Activated effector memory CD4-positive, alpha-beta T cell treated with anti-CD3 and anti-CD28 coated beads, Interleukin-2, amount 50 U/mL, for 16 hours (primary cell): Measurements from ENCODE around the gene SMIM38.
"Not testable (repeated sequence)": the region's sequence is repeated elsewhere in the genome, so short reads cannot be mapped to it uniquely, and the experiment has no call there.

Experiments
- DNase-seq: peaks from one replicate; pipeline ENCODE4 v3.0.0-alpha.2; 2020

SMIM38 gene

DNA sequence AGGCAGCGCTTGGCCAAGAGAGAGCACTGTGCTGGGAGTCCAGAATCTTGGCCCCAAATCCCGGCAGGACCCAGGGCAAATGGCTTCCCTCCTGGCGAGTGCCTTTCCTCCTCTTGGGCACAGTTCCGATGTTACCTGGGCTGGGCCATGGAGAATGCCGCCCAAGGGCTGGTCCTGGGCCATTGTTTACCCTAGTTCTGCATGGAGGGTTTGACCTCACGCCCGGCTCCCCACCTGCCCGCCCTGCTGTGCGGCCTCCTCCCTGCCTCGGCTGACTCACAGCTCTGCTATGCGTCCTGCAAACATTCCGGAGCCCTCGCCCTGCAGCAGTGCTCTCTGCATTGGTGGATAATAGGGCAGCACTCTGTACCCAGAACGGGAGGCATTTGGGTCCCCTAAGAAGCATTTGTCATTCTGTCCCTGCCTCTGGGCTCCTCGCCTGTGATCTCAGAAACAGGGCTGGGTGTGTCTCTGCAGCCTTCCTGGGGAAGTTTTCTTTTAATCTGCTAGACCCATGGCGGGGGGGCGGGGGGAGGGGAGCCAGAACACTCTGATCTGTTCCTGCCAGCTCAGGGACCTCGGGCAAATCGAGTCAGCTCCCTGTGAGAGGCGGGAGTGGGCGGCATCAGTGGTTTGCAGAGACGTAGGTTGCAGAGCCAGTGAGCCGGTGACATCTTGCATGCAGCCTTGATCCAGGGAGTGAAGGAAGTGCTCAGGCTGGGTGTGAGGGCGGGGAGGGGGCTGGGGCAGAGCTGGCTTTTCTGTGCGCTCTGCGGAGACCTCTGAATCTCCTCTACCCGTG is 32.9 kb upstream of the SMIM38 start:
- peak; percentile 89 for DNase-seq

DNA sequence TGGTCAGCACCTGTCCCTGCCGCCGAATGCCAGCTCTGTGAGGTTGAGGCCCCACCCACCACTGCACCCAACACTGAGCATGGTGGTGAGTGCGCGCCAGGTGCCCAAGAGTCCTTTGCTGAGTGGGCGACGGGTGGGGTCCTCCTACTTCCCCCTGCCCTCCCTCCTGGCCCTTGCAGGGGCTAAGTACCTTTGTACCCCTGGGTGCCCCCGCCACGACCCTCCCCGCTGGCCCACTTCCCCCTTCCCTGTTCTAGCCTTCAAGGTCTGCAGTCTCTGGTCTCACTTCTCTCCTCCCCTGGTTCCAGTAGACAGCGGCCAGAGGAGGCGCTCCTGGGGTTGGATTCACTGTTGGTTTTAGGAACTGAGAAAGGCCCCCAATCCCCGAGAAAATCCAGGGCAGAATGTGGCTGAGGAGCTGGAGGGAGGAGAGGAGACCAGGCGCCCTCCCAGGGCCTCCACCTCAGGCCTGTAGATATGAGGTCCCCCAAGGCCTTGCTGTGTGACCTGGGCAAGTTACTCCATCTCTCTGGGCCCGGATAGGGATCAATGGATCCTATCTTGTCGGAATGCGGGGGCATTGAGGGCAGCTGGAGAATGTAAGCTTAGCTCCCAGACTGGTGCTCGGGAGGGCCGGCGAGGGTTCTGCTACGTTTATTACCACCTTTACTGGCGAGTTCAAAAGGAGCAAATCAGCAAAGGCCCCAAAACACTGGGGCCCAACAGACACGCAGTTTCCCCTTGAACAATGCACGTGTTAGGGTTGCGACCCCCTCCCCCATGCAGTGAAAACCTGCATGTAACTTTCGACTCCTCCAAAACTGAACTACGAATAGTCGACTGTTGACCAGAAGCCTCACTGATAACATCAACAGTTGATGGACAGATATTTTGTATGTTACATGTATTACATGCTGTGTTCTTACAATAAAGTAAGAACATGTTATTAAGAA is 31.9 kb upstream of the SMIM38 start:
- DNase-seq = peak; percentile 63

DNA sequence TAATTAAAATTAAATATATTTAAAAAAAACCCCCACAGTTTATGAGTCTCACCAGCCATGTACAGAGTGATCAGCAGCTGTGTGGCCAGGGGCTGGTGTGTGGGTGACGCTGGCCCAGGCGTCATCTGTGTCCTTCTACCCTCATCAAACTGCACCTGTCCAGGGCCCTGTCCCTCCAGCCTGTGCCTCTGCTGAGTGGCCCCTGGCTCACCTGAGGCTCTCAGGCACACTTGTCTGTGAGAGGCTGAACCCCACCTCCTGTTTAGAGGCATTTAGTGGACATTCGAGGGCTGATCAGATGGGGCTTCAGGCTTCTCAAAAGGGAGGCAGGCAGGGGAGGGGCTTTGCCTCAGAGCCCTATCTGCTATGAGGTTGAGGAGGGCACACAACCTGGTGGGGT is 29.9 kb upstream of the SMIM38 start:
- no peak for DNase-seq

DNA sequence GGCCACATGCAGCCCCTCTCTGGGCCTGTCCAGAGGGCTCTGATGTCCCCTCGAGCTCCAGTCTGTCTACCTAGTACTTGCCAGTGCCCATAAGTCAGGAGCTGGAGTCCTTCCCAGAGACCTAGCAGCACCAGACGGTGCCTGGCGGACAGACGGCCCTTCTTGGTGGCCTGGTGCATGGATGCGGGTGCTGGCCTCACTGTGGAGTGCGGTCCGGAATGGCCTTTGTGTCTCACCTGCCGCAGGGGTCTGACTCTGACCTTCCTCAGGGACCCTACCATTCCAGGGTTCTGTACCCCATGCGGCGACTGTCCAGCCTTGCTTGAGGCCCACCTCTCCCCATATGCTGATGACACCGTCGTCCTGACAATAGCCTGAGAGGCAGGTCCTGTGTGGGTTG is 29.4 kb upstream of the SMIM38 start:
- DNase-seq = no peak

DNA sequence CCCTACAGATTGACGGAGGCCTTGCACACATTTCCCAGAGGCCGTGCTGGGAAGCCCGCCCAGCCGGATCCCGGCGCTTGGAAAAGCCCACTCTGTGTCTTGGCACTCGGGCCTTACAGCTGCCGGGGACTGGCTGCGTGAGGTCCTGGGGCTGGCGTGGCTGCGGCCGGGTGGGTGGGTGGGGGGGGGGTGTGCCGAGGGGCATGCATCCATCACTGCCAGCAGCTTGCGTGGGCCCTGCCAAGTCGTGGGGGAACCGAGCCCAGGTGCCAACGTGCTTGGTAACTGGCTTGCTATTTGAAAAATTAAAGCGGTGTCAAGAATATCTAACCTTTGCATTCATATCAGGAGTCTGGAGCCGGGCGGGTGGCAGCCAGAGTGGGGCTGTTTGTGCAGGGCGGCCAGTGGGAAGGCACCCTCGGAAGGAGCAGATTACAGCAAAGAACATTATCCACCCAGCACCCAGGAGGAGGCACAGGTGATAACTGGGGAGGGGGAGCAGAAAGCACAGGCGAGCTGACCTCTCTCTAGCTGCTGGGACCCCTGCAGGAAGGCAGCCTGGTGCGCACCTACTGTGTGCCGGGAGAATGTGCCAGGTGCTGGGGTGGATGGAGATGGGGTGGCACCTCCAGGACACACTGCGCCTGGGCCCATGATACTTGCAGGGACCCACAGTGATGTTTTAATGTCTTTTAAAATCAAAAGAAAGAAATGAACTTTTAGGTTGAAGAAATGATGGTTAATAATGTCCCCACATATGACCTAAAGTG is 28.5 kb upstream of the SMIM38 start:
- no peak for DNase-seq

DNA sequence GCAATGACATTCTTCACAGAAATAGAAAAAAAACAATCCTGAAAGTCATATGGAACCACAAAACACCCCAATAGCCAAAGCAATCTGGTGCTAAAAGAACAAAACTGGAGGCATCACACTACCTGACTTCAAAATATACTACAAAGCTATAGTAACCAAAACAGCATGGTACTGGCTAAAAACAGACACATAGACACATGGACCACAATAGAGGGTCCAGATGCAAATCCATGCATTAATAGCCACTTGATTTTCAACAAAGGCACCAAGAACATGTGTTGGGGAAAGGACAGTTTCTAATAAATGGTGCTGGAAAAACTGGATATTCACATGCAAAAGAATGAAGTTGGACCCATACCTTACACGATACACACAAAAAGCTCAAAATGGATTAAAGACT is 27.9 kb upstream of the SMIM38 start:
- DNase-seq = no peak

DNA sequence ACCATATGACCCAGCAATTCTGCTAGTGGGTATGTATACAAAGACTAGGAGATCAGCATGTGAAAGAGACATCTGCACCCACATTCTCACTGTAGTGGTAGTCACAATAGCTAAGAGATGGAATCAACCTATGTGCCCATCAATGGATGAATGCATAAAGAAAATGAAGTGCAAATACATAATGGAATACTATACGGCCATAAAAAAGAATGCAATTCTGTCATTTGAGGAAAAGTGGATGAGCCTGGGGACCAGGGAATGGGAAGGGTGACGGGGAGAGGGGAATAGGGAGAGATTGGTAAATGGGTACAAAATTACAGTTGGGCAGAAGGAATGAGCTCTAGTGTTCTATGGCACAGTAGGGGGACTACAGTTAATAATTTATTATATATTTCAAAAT is 26.7 kb upstream of the SMIM38 start:
- no peak for DNase-seq

DNA sequence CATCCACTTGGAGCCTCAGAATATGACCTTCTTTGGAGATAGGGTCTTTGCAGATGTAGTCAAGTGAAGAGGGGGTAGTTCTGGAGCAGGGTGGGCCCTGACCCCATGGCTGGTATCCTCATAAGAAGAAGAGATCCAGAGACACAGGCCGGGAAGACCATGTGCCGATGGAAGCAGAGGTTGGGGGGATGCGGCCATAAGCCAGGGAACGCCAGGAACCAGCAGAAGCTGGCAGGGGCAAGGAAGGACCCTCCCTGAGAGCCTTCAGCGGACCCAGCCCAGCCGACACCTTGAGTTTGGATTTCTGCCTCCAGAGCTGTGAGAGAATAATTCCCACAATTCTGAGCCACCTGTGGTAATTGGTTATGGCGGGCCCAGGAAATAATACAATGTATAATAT is 26.1 kb upstream of the SMIM38 start:
- no peak for DNase-seq

DNA sequence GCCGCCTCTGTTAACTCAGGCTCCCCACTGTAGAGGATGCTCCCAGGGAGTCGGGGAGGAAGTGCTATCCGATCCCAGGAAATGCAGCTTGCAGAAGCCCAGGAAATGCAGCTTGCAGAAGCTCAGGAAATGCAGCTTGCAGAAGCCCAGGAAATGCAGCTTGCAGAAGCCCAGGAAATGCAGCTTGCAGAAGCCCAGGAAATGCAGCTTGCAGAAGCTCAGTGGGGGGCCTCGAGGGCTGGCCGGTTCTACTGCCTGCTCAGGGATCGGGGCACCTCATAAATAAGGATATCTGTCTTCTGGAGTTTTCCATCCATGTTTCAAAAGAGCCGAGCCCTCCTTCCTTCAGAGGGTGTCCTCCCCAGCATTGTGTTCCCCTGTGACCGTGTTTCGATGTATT is 25.1 kb upstream of the SMIM38 start:
- no peak for DNase-seq

DNA sequence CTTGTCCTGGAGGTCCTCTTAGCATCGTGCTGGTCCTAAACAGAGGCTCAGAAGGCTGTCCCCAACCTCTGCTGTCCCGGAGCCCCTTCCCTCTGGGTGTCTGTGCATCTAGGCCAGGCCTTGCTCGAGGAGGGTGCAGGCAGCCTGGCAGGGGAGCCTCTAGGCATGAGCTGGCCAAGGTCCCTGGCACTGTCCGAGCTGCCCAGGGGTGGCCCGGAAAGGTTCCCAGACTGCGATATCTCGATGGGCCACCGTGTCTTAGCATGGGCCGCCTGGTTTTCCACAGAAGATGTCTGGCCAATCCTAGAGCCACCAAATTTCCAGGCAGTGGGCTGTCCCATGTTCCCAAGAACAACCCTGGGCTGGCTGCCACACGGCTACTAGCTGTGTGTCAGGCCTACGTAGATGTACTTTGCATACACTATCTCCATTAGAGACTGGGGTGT is 24.6 kb upstream of the SMIM38 start:
- no peak for DNase-seq

DNA sequence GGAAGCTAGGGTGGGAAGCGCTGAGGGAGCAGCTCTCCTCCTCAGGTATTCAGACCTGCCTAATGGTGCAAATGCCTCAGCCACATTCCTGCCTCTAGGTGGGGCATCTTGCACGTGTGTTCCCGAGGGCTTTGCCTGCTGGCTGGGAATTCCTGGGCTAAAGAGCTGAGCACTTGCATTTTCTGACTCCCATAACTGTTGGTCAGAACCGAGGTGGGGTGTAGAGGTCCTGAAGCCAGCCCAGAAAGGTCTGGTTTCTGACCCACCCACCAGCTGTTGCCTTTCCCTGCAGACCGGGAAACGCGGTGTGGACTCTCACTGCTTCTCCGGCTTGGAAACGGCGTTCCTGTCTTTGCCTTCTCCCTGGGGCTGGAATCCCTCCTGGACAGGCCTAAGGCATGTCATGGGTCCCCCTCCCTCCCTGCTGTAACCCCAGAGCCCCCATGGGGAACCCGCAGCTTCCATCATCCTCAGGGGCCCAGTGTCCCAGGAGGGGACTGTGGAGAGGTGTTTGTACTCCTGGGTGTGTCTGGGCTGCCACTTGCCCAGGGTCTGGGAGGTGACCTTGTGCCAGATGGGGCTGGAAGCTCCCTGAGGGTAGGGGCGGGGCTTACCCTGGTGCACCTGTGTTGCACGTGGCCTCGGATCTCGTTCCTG is 24.0 kb upstream of the SMIM38 start:
- no peak for DNase-seq

DNA sequence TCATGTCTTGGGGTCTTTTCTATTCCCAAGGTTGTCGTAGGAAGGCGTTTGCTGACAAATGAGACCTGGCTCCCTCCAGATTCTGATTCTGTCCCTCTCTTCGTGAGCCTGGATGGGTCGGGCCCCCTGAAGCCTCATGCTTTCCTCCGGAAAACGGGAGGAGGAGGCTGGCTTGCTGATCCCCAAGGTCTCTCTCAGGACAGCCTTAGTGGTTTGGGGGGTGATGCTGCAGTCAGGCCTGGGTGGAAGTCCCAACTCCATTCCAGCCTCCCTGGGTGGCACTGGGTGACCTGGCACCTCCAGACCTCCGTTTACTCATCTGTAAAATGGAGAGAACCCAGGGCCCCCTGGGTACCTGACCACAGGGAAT is 23.4 kb upstream of the SMIM38 start:
- DNase-seq = no peak

DNA sequence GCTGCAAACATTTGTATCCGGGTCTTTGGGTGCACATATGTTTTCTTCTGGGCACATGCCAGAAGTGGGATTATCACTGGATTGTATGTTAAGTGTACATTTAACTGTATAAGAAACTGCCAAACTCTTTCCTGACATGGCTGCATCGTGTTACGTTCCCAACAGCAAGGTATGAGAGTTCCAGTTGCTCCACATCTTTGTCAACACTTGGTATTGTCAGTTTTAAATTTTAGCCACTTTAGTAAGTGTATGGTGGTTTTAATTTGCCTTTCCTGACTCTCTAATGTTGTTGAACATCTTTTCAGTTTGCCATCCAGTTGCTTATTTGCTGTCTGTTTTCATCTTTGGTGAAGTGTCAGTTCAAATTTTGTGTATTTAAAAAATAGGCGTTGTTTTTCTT is 22.5 kb upstream of the SMIM38 start:
- no peak for DNase-seq

DNA sequence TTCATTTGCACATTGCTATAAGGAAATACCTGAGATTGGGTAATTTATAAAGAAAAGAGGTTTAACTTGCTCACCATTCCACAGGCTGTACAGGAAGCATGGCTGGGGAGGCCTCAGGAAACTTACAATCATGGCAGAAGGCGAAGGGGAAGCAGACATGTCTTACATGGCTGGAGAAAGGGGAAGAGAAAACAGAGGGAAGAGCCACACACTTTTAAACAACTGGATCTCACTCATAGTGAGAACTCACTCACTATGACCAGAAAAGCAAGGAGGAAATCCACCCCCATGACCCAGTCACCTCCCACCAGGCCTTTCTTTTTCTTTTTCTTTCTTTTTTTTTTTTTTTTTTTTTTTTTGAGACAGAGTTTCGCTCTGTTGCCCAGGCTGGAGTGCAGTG is 21.6 kb upstream of the SMIM38 start:
- DNase-seq = not testable (repeated sequence)

DNA sequence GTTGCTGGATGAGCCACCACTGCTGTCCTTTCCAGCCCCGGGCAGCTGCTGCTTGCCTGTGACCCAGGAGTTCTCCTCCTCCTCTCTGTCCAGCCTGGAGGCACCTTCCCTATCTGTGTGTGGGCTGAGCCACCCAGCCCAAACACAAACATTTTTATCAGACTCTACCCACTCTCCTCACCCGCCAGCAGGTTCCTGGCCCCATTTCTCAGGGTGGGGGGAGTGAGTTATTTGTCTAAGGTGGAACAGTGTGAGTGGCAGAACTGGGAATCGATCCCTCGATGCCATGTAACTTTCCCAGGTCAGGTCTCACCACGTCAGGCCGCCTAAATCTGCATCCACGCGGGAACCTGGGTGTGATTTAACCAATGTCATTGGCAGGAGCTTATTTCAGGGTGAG is 20.8 kb upstream of the SMIM38 start:
- DNase-seq = no peak

DNA sequence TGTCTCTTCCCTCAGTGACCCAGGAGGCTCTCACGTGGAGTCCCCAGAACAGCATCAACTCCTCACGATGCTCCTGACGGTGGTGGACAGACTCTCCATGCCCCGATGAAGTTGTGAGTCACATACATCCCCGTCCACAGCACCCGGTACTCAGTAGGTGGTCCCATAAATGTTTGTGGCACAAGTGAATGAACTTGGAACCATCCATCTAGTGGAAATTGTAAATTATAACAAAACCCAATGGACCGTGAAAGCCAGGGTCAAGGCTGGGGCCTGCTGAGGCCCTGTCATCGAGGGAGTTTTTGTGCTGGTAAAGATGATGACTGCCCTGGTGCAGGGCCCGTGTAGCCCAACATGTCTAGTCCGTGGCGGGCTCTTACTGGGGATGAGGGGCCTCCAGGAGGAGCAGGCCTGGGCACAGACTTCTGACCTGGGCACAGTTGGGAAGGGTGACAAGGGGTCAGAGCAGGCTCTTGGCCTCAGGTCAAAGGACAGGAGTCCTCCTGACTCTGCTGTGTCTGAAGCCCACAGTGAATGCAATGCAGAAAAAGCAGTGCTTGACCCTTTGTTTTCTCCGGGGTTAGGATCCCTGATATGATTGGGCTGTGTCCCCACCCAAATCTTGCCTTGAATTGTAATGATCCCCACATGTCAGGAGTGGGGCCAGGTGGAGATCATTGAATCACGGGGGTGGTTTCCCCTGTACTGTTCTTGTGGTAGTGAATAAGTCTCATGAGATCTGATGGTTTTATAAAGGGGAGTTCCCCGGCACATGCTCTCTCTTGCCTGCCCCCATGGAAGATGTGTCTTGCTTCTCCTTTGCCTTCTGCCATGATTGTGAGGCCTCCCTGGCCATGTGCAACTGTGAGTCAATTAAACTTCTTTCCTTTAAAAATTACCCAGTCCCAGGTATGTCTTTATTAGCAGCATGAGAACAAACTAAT is 20.0 kb upstream of the SMIM38 start:
- no peak for DNase-seq

DNA sequence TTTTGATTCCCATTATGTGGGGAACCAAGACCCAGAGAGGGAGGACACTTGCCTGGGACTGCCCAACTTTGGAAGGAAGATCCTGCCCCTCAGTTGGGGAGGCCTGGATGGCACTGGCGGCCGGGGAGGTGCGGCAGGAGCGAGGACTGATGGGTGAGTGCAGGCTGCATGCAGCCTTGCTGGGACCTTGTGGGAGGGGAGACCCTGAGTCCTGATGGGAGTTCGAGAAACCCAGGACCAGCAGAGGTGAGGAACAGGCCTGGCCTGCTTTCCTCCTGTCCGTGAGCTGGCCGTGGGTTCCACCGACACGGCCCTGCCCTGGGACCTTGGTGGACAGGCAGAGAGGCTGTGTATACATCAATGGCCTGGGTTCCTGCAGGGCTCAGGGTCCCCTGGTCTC is 19.3 kb upstream of the SMIM38 start:
- DNase-seq = no peak

DNA sequence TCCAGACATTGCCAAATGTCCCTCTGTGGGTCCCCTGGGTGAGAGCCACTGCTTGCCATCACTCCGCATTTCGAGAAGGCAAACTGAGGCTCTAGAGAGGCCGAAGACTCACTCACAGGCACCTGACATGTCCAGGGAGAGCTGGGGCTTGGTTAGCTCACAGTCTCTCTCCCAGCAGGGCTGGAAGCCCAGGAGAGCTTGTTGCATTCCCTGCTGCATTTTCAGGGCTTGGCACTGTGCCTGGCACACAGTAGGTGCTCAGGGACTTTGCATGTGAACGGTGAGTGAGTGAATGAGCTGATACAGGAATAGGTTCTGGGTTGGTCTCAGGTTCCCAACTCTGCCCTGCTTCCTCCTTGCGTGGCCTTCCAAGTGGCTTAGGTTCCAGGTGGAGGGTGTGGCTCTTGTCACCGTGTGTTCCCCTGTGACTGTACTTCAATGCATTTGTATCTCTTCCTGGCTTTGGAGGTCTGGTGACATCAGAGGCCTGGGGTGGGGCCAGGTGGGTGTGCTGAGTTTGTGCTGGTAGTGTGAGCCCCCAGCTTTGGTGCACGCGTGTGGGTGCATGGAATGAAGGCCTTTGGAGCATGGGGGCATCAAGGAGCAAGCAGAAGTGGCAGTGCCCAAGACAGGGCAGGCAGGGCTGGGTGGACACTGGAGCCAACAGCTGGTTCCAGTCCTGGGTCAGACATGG is 18.4 kb upstream of the SMIM38 start:
- DNase-seq = no peak

DNA sequence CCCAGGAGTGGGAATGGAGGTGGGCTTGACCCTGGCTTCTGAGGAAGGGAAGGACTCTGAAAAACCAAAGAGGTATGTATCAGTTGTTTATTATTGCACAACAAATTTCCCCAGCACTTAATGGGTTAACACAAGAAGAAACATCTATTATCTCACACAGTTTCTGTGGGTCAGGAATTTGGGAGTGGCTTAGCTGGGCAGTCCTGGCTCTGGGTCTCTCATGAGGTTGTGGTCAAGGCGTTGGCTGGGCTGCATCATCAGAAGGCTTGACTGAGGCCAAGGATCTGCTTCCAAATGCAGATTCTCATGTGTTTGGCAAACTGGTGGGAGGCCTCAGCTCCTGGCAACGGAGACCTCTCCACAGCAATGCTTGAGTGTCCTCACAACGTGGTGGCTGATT is 17.5 kb upstream of the SMIM38 start:
- DNase-seq = no peak

DNA sequence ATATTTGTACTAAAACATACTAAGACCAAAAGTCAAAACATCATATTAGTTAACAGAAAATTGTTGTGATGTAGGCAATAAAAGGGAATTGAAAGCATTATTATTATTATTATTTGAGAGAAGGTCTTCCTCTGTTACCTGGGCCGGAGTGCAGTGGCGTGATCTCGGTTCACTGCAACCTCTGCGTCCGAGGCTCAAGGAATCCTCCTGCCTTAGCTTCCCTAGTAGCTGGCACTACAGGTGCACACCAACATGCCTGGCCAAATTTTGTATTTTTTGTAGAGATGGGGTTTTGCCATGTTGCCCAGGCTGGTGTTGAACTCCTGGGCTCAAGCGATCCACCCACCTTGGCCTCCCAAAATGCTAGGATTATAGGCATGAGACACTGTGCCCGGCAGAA is 15.6 kb upstream of the SMIM38 start:
- DNase-seq = not testable (repeated sequence)

DNA sequence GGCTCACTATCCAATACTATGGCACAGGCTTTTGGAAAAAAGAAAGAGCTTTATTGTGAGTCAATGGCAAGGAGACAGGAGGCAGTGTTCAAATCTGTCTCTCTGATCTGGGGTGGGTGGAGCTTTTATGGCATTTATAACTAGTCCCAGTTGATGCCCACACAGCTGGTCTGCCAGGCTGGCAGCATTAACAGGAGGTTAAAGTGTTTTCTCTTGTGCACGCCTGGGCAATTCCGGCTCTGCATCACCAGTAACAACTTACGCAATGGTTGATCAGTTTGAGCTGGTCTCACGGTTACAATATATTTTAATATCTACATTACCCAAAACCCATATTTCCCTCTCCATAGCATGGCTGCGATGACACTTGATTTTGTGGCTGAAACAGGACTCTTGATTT is 15.1 kb upstream of the SMIM38 start:
- DNase-seq = no peak
